ENCODE results near the gene SP140.
"Not testable (repeated sequence)": the region's sequence is repeated elsewhere in the genome, so short reads cannot be mapped to it uniquely, and the experiment has no call there.

The SP140 gene

DNA sequence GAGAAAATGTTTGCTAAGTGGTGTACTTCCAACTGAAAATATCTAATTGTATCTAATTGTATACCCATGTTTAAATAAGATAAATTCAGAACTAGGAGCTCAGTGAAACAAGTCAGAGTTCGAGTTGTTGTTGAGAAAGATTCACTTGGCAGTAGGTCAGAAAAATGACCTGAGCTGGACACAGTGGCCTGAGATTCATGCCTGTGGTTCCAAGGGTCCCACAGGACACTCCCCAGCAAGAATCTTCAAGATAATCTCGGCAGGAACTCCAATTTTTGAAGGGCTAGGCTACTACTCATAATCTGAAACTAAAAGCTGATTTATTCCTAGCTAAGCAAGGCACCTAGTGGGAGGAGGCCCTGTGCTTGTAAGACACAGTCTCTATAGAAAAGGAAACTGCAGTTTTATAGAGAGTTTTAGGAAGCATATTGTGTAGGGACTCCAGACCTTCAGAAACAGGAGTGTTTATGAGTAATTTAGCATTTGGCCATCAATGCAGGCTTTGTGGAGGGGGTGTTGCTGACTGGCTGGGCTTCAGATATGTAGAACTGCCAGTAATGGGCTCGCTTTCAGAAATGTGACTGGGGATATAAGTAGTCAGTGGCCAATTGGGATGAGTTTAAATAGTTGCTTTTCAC lies 43.2 kb downstream of the SP140 start:
- H3K4me3 ChIP-seq (replicated peaks; ENCODE audit: low read depth, low read length), result no peak overlapping the region
- TF ChIP-seq, protein P1, sequence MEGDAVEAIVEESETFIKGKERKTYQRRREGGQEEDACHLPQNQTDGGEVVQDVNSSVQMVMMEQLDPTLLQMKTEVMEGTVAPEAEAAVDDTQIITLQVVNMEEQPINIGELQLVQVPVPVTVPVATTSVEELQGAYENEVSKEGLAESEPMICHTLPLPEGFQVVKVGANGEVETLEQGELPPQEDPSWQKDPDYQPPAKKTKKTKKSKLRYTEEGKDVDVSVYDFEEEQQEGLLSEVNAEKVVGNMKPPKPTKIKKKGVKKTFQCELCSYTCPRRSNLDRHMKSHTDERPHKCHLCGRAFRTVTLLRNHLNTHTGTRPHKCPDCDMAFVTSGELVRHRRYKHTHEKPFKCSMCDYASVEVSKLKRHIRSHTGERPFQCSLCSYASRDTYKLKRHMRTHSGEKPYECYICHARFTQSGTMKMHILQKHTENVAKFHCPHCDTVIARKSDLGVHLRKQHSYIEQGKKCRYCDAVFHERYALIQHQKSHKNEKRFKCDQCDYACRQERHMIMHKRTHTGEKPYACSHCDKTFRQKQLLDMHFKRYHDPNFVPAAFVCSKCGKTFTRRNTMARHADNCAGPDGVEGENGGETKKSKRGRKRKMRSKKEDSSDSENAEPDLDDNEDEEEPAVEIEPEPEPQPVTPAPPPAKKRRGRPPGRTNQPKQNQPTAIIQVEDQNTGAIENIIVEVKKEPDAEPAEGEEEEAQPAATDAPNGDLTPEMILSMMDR (IDR thresholded peaks at IDR 0.05; ENCODE audit: low read length, missing control alignments), result no peak
- DNase-seq (ENCODE audit: low read depth), result peak; percentile 8

DNA sequence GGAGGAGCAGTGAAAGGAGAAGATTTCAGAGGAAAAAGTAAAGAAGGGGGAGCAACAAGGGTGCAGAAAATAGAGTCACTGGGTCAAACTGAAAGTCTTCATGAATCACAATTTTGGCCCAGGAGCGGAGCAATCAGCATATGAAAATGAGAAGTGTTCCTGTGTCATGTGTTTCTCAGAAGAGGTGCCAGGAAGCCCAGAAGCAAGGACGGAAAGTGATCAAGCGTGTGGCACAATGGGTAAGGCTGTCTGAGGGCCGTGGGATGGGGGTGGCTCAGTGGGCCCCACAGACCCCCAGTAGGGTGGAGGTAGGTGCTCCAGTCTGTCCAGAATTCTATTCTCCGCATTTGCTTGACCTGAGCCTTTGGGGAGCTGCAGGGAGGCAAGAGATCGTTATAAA lies 44.2 kb downstream of the SP140 start:
- TF ChIP-seq, protein P1 (IDR thresholded peaks at IDR 0.05; ENCODE audit: low read length, missing control alignments), result no peak
- no peak overlapping the region for H3K4me3 ChIP-seq (replicated peaks; ENCODE audit: low read depth, low read length)
- no peak for DNase-seq (ENCODE audit: low read depth)

DNA sequence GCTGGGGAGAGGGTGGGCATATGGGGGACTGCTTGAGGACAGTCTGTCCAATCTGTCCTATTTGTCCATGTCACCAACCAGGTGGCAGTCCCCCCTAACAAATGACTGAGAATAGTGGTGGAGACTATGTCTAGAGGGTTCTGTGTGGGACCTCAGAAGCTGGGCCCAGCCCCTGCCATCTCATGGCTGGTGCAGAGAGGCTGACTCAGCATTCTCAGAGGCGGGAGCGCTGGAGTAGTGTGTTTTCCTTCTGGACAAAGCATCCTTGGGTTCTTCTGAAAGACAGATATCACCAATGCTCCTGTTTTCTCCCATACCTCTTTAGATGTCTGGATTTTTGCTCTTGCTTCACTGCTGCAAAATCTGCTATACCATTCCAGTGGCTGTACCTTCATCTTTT lies 57.4 kb downstream of the SP140 start:
- H3K4me3 ChIP-seq (replicated peaks; ENCODE audit: low read depth, low read length), result no peak overlapping the region
- DNase-seq (ENCODE audit: low read depth), result no peak
- TF ChIP-seq, protein P1 (IDR thresholded peaks at IDR 0.05; ENCODE audit: low read length, missing control alignments), result no peak

DNA sequence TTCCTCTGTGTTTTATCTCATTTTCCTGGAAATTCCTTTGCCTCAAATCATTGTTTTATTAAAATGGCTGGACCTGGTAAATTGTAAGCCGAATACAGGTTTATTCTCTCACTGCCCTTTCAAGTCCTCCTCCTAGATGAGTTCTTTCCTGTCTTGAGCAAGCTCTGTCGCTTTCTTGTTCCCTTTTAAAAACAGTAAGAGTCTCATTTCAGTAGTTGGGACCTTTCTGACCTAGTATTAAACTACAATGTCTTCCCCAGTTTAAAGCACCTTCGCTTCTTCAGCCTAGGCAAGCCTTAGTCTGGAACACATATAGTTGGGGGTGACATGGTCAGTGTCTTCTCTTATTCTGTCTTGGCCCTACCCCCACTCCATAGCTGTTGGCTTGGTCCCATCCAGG lies 60.5 kb downstream of the SP140 start:
- H3K4me3 ChIP-seq (replicated peaks; ENCODE audit: low read depth, low read length), result no peak overlapping the region
- TF ChIP-seq, protein P1 (IDR thresholded peaks at IDR 0.05; ENCODE audit: low read length, missing control alignments), result no peak
- no peak for DNase-seq (ENCODE audit: low read depth)

DNA sequence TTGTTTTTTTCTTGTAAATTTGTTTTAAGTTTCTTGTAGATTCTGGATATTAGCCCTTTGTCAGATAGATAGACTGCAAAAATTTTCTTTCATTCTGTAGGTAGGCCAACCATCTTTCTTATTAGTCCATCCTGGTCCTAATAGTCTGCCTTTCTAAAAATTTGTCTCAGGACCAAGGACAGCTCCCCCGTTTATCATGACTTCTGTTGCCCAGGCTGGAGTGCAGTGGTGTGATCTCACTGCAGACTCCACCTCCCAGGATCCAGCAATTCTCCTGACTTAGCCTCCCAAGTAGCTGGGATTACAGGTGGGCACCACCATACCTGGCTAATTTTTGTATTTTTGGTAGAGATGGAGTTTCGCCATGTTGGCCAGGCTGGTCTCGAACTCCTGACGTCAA lies 63.8 kb downstream of the SP140 start:
- not testable (repeated sequence) for H3K4me3 ChIP-seq (replicated peaks; ENCODE audit: low read depth, low read length)
- DNase-seq (ENCODE audit: low read depth), result peak; percentile 56

DNA sequence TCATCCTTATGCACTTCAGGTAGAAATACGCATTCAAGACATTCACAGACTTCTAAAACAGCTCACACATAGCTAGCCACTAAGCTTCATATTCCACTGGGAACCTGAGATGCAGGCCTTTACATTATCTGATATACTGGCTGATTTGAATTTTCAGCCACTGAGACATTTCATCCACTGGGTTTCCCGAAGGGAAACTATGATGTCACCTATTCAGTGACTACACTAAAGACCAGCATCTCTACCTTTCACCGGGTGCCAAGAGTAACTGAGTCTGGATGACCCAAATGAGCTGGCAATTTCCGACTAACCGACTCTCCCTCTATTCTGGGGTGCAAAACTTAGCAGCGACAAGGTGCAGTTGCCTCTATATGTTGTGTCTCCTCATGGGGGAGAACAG lies 69.7 kb downstream of the SP140 start:
- TF ChIP-seq, protein P1 (IDR thresholded peaks at IDR 0.05; ENCODE audit: low read length, missing control alignments), result no peak
- H3K4me3 ChIP-seq (replicated peaks; ENCODE audit: low read depth, low read length), result no peak overlapping the region
- no peak for DNase-seq (ENCODE audit: low read depth)

DNA sequence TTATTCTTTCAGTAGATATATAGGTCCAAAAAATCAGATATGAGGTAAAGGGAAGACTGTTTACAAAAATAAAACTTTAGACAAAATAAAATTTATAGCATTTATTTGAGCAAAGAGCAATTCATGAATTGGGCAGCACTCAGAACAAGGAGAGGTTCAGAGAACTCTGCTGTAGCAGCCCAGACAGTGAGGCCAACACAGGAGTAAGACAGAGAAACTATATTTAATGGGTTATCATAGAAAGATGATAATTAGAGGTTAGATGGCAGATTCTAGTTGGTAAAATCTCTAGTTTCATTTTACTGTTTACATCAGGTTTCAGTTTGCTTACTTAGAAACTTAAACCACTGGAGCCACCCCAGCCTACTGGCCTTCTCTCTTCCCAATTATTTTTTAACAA lies 71.4 kb downstream of the SP140 start:
- DNase-seq (ENCODE audit: low read depth), result no peak
- no peak overlapping the region for H3K4me3 ChIP-seq (replicated peaks; ENCODE audit: low read depth, low read length)
- TF ChIP-seq, protein P1 (IDR thresholded peaks at IDR 0.05; ENCODE audit: low read length, missing control alignments), result no peak

All from fibroblast of pulmonary artery (primary cell).